ENCODE results near the gene DHRS11. TPM values are rescaled to one million over a fixed set of nuclear protein-coding genes. Genes with fewer than 3 reads are reported as not detected.

The DHRS11 gene
- 34.8 to 38.0 TPM (median 35.9 TPM) in 3 replicates for total RNA-seq (2021)
- percentile 89 among the genes with signal in this experiment for Bru-seq, nascent RNA
- long read RNA-seq, experiment 1, full-length matches to known transcripts: 92 of 152 reads
- long read RNA-seq, experiment 1, partial matches to known transcripts: 14 of 152 reads
- long read RNA-seq, experiment 1, other reads (novel, unspliced or antisense): 46 of 152 reads
- long read RNA-seq, experiment 2, full-length matches to known transcripts: 30 of 40 reads
- long read RNA-seq, experiment 2, partial matches to known transcripts: 5 of 40 reads
- long read RNA-seq, experiment 2, other reads (novel, unspliced or antisense): 5 of 40 reads
- long read RNA-seq, experiment 3, full-length matches to known transcripts: 2 of 2 reads
- long read RNA-seq, experiment 3, partial matches to known transcripts: 0 of 2 reads
- long read RNA-seq, experiment 3, other reads (novel, unspliced or antisense): 0 of 2 reads

GRCh38 chr17:36591434-36592315 is at the start of gene DHRS11:
Gene DHRS11, plus strand, starts transcription at chr17:36591879. Its CDS starts 131 bp downstream, at chr17:36592010.
- CTCF ChIA-PET: interaction anchor here (0.5 to 3.0 kb wide), 8 partner anchors 10 to 456 kb away, joined by 3 to 58 read pairs (median 3); partner anchors contain the start of gene MRM1
- POLR2A ChIA-PET: interaction anchor here (1.0 to 2.0 kb wide), 5 partner anchors 9 to 57 kb away, joined by 3 to 22 read pairs (median 5); partner anchors contain the start of genes GGNBP2, MRM1, MYO19 and PIGW
- H3K4me3 Mint-ChIP-seq: peak within 1 kb of the TSS; percentile 84
- TF ChIP-seq ATF2 (CRISPR knock-in tag; IDR thresholded peaks at IDR 0.05; ENCODE audit: borderline replicate concordance, low read depth): no peak
- TF ChIP-seq OVOL2 (CRISPR knock-in tag; IDR thresholded peaks at IDR 0.05; ENCODE audit: borderline replicate concordance): no peak
- TF ChIP-seq, protein P1, sequence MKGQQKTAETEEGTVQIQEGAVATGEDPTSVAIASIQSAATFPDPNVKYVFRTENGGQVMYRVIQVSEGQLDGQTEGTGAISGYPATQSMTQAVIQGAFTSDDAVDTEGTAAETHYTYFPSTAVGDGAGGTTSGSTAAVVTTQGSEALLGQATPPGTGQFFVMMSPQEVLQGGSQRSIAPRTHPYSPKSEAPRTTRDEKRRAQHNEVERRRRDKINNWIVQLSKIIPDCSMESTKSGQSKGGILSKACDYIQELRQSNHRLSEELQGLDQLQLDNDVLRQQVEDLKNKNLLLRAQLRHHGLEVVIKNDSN (CRISPR knock-in tag; IDR thresholded peaks at IDR 0.05): no peak
- no peak for TF ChIP-seq CREB1 (CRISPR knock-in tag; IDR thresholded peaks at IDR 0.05)
- no peak for TF ChIP-seq ZNF396 (CRISPR knock-in tag; IDR thresholded peaks at IDR 0.05; ENCODE audit: borderline replicate concordance)
- peak; percentile 84; the same call in 1 of the 2 replicates for TF ChIP-seq EMX1 (CRISPR knock-in tag; IDR thresholded peaks at IDR 0.05)
- TF ChIP-seq, protein P2, sequence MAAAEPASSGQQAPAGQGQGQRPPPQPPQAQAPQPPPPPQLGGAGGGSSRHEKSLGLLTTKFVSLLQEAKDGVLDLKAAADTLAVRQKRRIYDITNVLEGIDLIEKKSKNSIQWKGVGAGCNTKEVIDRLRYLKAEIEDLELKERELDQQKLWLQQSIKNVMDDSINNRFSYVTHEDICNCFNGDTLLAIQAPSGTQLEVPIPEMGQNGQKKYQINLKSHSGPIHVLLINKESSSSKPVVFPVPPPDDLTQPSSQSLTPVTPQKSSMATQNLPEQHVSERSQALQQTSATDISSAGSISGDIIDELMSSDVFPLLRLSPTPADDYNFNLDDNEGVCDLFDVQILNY (CRISPR knock-in tag; IDR thresholded peaks at IDR 0.05): 0 out of 2 replicates have a peak, but pooled peaks have one; percentile 42
- TF ChIP-seq KAT7 (CRISPR knock-in tag; IDR thresholded peaks at IDR 0.05; ENCODE audit: borderline replicate concordance): no peak
- TF ChIP-seq SP1 (CRISPR knock-in tag; conservative IDR thresholded peaks at IDR 0.05): peak; percentile 70
- TF ChIP-seq TEAD1 (CRISPR knock-in tag; IDR thresholded peaks at IDR 0.05): 0 out of 2 replicates have a peak, but pooled peaks have one; percentile 39
- 0 out of 2 replicates have a peak, but pooled peaks have one; percentile 1 for TF ChIP-seq RELA (CRISPR knock-in tag; IDR thresholded peaks at IDR 0.05; ENCODE audit: borderline replicate concordance)
- TF ChIP-seq, protein P3, sequence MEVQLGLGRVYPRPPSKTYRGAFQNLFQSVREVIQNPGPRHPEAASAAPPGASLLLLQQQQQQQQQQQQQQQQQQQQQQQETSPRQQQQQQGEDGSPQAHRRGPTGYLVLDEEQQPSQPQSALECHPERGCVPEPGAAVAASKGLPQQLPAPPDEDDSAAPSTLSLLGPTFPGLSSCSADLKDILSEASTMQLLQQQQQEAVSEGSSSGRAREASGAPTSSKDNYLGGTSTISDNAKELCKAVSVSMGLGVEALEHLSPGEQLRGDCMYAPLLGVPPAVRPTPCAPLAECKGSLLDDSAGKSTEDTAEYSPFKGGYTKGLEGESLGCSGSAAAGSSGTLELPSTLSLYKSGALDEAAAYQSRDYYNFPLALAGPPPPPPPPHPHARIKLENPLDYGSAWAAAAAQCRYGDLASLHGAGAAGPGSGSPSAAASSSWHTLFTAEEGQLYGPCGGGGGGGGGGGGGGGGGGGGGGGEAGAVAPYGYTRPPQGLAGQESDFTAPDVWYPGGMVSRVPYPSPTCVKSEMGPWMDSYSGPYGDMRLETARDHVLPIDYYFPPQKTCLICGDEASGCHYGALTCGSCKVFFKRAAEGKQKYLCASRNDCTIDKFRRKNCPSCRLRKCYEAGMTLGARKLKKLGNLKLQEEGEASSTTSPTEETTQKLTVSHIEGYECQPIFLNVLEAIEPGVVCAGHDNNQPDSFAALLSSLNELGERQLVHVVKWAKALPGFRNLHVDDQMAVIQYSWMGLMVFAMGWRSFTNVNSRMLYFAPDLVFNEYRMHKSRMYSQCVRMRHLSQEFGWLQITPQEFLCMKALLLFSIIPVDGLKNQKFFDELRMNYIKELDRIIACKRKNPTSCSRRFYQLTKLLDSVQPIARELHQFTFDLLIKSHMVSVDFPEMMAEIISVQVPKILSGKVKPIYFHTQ (CRISPR knock-in tag; IDR thresholded peaks at IDR 0.05): peak; percentile 68; the same call in 1 of the 2 replicates
- TF ChIP-seq, protein P4, sequence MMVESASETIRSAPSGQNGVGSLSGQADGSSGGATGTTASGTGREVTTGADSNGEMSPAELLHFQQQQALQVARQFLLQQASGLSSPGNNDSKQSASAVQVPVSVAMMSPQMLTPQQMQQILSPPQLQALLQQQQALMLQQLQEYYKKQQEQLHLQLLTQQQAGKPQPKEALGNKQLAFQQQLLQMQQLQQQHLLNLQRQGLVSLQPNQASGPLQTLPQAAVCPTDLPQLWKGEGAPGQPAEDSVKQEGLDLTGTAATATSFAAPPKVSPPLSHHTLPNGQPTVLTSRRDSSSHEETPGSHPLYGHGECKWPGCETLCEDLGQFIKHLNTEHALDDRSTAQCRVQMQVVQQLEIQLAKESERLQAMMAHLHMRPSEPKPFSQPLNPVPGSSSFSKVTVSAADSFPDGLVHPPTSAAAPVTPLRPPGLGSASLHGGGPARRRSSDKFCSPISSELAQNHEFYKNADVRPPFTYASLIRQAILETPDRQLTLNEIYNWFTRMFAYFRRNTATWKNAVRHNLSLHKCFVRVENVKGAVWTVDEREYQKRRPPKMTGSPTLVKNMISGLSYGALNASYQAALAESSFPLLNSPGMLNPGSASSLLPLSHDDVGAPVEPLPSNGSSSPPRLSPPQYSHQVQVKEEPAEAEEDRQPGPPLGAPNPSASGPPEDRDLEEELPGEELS (CRISPR knock-in tag; IDR thresholded peaks at IDR 0.05): peak; percentile 78; the same call in 1 of the 2 replicates
- no peak for TF ChIP-seq ZNF232 (CRISPR knock-in tag; IDR thresholded peaks at IDR 0.05)
- TF ChIP-seq NFE2L1 (CRISPR knock-in tag; IDR thresholded peaks at IDR 0.05): no peak
- no peak for TF ChIP-seq TEAD4 (CRISPR knock-in tag; IDR thresholded peaks at IDR 0.05)
- TF ChIP-seq, protein P5, sequence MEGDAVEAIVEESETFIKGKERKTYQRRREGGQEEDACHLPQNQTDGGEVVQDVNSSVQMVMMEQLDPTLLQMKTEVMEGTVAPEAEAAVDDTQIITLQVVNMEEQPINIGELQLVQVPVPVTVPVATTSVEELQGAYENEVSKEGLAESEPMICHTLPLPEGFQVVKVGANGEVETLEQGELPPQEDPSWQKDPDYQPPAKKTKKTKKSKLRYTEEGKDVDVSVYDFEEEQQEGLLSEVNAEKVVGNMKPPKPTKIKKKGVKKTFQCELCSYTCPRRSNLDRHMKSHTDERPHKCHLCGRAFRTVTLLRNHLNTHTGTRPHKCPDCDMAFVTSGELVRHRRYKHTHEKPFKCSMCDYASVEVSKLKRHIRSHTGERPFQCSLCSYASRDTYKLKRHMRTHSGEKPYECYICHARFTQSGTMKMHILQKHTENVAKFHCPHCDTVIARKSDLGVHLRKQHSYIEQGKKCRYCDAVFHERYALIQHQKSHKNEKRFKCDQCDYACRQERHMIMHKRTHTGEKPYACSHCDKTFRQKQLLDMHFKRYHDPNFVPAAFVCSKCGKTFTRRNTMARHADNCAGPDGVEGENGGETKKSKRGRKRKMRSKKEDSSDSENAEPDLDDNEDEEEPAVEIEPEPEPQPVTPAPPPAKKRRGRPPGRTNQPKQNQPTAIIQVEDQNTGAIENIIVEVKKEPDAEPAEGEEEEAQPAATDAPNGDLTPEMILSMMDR (IDR thresholded peaks at IDR 0.05): no peak
- TF ChIP-seq ATF6 (CRISPR knock-in tag; IDR thresholded peaks at IDR 0.05): no peak
- no peak for TF ChIP-seq GRHL2 (CRISPR knock-in tag; IDR thresholded peaks at IDR 0.05; ENCODE audit: insufficient replicate concordance, severe bottlenecking)
- TF ChIP-seq ZNF416 (CRISPR knock-in tag; IDR thresholded peaks at IDR 0.05): peak; percentile 75

More at GRCh38 chr17:36591434-36592315, at the start of gene DHRS11:
- Mint-ChIP-seq H3K9me3 (no peaks in the 10 kb centered on the region), H3K27ac (peak within 1 kb of the TSS; percentile 86), H3K27me3 (ENCODE audit: low read depth) (no peaks in the 10 kb centered on the region), H3K36me3 (peaks cover 26% of the 10 kb centered on the region), H3K4me1 (peaks cover 27% of the 10 kb centered on the region)
- peak; percentile 91 for DNase-seq (ENCODE audit: low spot score)
- ATAC-seq: peak; percentile 93

Data from WTC11 (cell line).